GM19397 (cell line): Measurements from ENCODE around the gene MDC1.
"Not testable (repeated sequence)": the region's sequence is repeated elsewhere in the genome, so short reads cannot be mapped to it uniquely, and the experiment has no call there.

Experiments used
- ATAC-seq: cut with Tn5 transposase; IDR thresholded peaks from one replicate; pipeline ENCODE4 v1.9.1; 2021; ENCODE audit warnings: mild to moderate bottlenecking, moderate library complexity; ENCODE audit not compliant: unreplicated experiment

MDC1 gene

DNA sequence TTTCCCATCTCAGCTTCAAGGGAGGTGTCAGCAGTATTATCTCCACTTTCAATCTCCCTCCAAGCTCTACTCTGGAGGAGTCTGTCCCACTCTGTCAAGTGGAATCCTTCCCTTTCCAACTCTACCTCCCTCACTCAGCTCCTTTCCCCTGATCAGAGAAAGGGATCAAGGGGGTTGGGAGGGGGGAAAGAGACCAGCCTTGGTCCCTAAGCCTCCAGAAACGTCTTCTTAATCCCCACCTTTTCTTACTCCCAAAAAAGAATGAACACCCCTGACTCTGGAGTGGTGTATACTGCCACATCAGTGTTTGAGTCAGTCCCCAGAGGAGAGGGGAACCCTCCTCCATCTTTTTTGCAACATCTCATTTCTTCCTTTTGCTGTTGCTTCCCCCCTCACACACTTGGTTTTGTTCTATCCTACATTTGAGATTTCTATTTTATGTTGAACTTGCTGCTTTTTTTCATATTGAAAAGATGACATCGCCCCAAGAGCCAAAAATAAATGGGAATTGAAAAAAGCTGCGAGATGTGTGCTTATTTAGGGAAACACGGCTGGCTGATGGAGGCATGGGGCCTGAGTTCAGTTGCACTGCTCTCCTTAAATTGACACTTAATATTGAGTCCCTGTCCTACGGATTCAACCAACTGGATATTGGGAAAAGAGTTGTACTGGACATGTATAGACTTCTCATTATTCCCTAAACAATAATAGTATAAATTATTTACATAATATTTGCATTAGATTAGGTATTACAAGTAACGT lies 8.0 kb upstream of the MDC1 start:
- ATAC-seq: no peak

GRCh38 chr6:30723843-30724741 lies 7.0 kb upstream of the MDC1 start:
- ATAC-seq: not testable (repeated sequence)

DNA sequence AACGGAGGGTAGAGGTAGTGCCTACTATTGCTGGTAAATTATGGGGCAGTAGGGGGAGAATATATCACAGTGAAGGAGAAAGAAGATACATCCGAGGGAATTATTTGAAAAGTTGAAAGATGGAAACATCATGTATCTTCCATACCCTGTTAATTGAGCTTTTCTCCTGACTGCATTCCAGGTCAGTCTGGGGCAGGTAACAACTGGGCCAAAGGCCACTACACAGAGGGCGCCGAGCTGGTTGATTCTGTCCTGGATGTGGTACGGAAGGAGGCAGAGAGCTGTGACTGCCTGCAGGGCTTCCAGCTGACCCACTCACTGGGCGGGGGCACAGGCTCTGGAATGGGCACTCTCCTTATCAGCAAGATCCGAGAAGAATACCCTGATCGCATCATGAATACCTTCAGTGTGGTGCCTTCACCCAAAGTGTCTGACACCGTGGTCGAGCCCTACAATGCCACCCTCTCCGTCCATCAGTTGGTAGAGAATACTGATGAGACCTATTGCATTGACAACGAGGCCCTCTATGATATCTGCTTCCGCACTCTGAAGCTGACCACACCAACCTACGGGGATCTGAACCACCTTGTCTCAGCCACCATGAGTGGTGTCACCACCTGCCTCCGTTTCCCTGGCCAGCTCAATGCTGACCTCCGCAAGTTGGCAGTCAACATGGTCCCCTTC lies 6.2 kb upstream of the MDC1 start:
- ATAC-seq: not testable (repeated sequence)

DNA sequence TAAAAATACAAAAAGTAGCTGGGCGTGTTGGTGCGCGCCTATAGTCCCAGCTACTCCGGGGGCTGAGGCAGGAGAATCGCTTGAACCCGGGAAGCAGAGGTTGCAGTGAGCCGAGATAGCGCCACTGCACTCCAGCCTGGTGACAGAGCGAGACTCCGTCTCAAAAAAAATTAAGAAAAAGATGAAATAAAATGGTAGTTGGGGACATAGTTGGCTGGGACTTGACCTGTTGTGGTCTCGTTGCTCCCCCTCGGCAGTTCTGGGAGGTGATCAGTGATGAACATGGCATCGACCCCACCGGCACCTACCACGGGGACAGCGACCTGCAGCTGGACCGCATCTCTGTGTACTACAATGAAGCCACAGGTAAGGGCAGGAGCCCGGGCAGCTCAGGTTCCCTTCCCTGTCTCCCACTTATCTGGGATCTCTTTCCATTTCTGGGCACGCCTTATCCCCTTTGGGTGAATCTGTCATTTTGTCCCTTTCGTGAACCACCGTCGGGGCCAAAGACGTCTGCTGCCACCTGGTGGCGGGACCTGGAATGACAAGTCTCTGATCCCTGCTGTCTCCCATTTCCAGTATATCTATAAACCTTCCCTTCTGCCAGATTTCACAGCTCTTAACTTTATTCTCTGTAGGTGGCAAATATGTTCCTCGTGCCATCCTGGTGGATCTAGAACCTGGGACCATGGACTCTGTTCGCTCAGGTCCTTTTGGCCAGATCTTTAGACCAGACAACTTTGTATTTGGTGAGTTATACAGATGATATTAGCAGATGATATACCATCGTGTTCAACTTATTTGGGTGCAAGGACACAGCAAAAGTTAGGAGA lies 5.4 kb upstream of the MDC1 start:
- ATAC-seq: no peak

GRCh38 chr6:30722025-30722279 lies 4.9 kb upstream of the MDC1 start:
- not testable (repeated sequence) for ATAC-seq

GRCh38 chr6:30721198-30722024 lies 4.3 kb upstream of the MDC1 start:
- peak; percentile 39 for ATAC-seq

GRCh38 chr6:30720738-30721197 lies 3.7 kb upstream of the MDC1 start:
- no peak for ATAC-seq

GRCh38 chr6:30719791-30720737 lies 3.0 kb upstream of the MDC1 start, which contains the start of gene TUBB:
TSS of gene TUBB (plus strand) at chr6:30720352. CDS start at chr6:30720507, 155 bp downstream.
- peak; percentile 43 for ATAC-seq

DNA sequence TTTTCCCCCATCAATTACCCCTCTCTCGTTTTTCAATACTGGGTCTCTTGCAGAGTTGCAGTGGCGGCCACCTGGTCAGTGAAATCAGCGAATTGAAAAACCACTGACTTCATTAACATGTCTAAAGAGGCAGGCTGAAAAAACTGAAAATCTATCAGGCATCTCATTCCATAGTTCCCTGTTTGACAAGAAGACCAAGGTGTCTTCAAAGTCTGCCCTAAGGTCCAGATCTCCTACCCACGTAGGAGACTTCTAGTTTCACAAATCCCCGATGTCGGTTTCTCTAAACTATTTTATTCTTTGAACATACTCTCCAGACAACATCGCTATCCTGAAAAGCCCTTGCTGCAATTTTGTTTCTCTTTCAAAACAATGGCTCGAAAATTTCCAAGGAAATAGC lies 2.3 kb upstream of the MDC1 start:
- no peak for ATAC-seq

- not testable (repeated sequence) for ATAC-seq
These were observed 1.0 kb upstream of the MDC1 start for GRCh38 chr6:30717845-30718720.

DNA sequence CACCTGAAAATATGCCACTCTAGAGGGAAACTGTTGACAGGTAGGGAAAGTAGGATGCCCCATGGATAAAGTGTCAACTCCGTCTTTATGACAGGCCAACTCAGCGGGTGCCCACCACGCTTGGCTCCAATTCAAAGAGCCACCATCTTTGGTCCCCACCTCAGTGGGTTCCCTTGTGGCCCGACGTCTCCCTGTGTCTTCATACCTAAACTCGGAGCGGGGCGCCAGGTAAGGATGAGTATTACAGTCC lies 277 bp downstream of the MDC1 start:
- ATAC-seq: no peak

GRCh38 chr6:30714263-30714662 lies 2.8 kb downstream of the MDC1 start:
- no peak for ATAC-seq

DNA sequence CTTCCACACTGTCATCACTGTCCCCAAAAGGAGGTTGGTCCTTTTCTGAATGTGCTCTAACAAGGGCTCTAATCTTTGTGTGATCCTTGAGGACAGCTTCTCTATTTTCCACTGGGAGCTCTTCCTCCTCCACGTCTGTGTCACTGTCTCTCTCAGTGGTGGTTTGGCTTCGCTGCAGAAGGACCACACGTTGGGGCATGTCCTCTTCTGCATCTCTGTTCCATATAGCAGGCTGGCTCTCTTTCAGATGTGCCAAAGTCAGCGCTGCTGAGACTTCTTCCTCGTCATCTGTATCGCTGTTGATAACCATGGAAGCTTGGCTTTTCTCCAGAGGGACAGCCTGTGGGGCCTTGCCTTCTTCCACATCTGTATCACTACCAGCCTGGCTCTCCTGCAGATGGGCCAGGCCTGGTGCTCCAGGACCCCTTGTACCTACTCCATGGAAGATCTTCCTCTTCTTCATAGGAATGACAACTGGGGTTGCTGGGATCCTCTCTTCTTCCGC lies 4.6 kb downstream of the MDC1 start:
- ATAC-seq: no peak

GRCh38 chr6:30711758-30712380 lies 5.2 kb downstream of the MDC1 start:
- no peak for ATAC-seq

GRCh38 chr6:30709101-30709868 lies 7.8 kb downstream of the MDC1 start:
- no peak for ATAC-seq

- ATAC-seq: no peak
These were observed 9.7 kb downstream of the MDC1 start for GRCh38 chr6:30707281-30707850.
